Right lung (tissue), 5 donors: ENCODE results near the gene HDAC9. TPM values are rescaled to one million over a fixed set of nuclear protein-coding genes. Genes with fewer than 3 reads are reported as not detected.

Experiments
- DNase-seq, 2 donors: peaks; one replicate each; pipeline ENCODE4 v3.0.0-alpha.2; 2013
- polyA plus RNA-seq, 5 donors: library from polyadenylated mRNA; unstranded; fragments of 120-200 nt; gene quantifications; one replicate each; pipeline versions ENCODE4 v1.2.1 to v1.2.3, GENCODE V29; 2013; ENCODE audit warnings: inconsistent platforms in 1 of 5, low replicate concordance in 1 of 5; ENCODE audit not compliant: insufficient read length in 5 of 5, insufficient read depth in 1 of 5

HDAC9 gene
- polyA plus RNA-seq, 5 donors = 6.5 to 12.3 (median 11.1) TPM

DNA sequence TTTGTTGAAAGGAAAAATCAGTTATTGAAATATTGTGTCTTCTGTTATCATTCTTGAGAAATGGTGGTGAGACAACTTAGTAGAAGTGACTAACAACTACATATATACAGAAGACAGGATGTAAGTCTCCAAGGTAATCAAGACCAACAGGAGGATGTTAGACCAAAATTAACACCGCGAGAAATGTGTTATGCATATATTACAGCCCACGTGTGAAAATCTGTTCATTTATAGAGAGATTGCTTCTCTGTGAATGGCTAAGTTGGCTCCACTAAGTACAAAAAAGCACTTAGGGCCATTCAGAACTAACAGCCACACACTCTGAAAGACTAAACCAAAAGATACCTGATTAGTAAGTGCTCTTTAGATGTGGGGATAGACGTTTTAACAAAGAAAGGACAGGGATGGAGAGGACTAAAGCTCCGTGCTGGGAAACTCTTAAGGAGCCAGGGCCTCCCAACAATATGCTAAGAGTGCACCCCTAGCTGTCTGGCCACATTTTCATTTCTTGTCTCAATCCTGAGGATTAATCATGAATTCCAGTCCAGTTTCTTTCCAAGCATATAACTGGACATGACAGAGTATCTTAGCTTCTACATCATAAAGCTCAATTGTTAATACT is 26.5 kb downstream of the HDAC9 start:
- DNase-seq = no peak

GRCh38 chr7:18524248-18524647 is 28.7 kb downstream of the HDAC9 start:
- DNase-seq = no peak

DNA sequence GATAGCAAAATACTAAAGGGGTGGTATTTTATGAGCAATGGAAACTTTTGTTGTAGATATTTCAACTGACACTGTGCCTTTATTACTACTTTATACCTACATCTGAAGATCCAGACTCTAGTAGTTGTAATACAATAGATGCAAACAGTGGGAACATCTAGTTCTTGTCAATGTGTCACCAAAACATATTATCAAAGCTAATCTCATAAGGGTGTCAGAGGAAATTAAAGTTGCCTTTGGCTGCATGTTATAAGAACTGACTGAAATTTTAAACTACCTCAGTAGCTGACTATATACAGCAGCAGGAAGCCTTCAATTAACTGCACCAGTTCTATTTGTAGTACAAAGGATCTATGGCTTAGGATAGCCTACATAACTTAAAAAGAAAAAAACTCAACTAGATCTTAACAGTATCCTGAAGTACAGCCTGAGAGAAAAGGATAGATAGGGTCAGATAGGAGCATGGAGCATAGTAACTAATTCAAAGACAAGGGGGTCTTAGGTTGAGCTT is 30.9 kb downstream of the HDAC9 start:
- DNase-seq = no peak

DNA sequence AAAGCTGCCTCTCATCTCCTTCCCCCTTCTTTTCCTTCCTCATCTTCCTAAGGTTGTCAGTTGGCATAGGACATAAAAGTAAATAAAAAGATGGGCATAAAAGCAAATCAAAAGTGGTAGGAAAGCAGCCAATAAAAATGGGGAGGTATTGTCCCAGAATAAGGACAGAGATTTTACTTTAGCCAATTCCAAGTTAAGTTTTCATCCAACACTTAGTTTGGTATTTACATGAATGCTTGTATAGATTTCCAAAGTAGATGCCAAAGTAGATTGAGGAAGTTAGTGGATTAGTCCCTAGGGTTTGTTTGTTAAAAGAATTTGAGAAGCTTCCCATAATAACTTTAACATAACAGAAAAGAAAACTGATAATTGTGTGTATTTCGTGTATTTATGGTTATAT is 33.7 kb downstream of the HDAC9 start:
- no peak for DNase-seq

GRCh38 chr7:18530224-18531179 is 35.0 kb downstream of the HDAC9 start:
- no peak for DNase-seq

- DNase-seq = no peak
These were observed 36.0 kb downstream of the HDAC9 start for GRCh38 chr7:18531539-18531938.

DNA sequence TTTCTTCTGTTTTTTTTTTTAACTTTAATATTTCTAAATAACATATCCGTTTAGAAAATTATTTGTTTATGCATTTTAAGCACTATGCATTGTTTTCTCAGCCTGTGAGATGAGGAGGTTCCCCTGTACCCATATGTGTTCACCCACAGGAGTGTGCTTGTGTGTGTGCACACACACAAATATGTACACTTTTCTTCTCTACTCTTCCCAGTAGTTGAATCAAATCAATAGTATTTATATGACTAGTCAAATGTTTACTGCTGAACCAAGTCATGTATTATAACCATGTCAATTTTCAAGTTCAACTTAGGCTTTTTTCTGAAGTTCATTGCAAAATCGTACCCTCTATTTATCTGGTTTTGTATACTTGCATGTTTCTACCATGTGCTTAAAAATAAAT is 37.3 kb downstream of the HDAC9 start:
- no peak for DNase-seq

DNA sequence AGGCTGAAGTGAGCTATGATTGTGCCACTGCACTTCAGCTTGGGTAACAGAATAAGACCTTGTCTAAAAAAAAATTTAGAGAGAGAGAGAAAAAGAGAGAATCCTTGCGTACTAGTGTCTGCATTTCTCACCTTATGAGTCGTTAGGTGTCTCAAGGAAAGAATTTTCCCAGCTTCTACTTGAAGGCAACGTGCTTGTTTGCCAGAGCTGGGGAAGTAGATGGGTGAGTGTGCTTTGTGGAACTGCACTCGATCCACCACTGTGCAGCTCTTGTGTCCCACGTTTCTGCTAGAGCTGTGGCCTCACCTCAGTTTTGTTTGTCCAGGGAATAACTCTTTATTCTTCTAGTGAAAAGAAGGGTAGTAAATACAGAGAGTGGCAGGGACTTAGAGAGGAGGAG is 38.9 kb downstream of the HDAC9 start:
- no peak for DNase-seq

GRCh38 chr7:18535810-18536415 is 40.4 kb downstream of the HDAC9 start:
- no peak for DNase-seq

- DNase-seq = no peak
These were observed 40.9 kb downstream of the HDAC9 start for GRCh38 chr7:18536486-18536885.

DNA sequence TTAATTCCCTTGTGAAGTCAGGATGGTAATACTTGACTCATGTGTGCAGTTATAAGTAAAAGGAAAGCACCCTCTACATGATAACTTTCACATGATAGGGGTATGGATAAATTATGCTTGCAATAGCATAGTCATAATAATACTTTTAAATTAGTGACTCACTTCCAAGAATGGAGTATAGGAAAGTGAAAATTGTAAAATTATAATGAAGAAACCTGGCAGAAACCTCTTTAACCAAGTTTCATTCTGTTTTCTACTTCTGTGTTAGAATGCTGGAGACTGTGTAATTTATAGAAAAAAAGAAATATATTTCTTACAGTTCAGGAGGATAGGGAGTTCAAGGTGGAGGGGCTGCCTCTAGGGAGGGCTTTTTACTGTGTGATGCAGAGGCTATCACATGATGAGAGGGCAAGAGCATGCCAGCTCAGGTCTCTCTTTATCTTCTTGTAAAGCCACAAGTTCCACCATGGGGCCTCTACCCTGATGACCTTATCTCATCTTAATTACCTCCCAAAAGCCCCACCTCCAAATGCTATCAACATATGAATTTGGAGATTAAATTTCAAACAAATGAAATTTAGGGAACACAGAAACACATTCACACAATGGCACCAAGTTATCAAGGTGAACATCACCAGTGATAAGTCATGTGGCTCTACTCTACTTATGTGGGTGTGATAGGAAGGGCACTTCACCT is 43.2 kb downstream of the HDAC9 start:
- no peak for DNase-seq

GRCh38 chr7:18540396-18540795 is 44.8 kb downstream of the HDAC9 start:
- DNase-seq = no peak

DNA sequence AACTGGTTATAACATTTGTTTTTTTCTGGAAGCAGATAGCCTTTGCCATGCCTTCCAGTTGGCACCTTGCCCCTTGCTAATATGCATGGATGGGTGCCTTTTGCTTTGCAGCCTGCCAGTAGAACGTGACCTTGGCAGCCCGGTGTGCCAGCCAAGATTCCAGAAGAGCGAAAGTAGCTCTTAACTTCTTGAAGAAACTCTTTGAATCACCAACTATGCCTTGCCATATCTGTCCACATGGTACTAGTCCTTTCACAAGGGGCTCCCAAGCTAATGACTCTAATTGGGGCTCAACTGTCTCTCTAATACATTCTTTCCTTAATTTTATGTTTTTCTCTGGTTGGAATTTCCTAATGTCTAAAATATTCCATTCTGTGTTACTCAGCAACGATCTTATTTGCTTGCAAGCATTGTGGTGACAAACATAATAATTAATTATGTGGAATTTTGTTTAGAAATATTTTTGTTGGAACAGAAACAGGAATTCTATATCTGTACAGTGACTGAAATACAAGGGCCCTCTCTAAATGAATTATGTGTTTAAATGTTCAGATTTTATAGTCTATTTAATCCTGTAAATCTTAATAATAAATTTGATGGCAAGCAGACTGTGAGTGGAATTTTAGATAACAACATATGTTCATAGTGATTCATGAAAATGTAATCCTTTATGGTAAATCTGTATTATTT is 45.8 kb downstream of the HDAC9 start:
- DNase-seq = peak; percentile 28

DNA sequence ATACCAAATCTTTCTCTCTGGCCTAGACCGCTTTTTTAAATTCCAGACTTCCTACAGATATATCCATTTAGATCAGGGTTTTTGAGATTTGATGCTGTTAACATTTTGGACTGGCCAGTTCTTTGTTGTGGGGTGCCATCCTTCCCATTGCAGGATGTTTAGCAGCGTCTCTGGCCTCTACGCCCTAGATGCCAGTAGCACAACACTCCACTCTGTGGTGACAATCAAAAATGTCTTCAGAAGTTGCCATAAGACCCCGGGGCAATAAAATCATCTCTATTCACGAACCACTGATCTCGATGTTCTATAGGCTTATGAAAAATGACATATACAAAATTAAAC is 46.3 kb downstream of the HDAC9 start:
- DNase-seq = no peak

- no peak for DNase-seq
These were observed 51.0 kb downstream of the HDAC9 start for GRCh38 chr7:18546576-18546975.

DNA sequence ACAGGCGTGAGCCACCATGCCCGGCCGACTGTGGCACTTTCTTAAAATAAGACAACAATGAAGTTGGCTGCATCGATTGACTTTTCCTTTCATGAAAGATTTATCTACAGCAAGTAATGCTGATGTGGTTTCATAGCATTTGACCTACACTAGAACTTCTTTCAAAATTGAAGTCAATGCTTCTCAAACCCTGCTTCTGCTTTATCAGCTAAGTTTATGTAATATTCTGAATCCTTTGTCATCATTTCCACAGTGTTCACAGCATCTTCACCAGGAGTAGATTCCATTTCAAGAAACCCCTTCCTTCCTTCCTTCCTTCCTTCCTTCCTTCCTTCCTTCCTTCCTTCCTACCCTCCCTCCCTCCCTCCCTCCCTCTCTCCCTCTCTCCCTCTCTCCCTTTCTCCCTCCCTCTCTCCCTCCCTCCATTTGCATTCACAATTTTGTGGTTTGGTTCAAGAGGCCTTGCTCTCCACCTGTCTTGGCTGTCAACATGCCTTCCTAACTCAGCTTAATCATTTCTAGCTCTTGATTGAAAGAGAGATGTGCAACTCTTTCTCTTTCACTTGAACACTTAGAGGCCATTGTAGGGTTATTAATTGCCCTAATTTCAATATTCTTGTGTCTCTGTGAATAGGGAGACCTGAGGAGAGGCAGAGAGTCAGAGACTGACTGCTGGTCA is 52.1 kb downstream of the HDAC9 start:
- no peak for DNase-seq

DNA sequence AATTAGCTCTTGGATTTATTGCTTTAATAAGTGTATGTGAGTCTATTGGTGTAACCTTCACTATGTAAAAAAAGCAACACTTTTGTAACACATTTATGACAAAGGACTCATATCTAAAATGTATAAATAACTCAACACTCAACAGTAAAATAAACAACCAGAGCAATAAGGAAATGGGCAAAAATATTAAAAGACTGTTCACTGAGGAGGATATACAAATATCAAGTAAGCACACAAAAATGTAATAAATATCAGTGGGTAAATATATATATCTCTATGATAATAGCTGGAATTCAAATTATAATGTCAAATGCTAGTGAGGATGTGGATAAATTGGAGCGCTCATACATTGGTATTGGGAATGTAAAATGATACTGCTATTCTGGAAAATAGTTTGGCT is 53.0 kb downstream of the HDAC9 start:
- no peak for DNase-seq

DNA sequence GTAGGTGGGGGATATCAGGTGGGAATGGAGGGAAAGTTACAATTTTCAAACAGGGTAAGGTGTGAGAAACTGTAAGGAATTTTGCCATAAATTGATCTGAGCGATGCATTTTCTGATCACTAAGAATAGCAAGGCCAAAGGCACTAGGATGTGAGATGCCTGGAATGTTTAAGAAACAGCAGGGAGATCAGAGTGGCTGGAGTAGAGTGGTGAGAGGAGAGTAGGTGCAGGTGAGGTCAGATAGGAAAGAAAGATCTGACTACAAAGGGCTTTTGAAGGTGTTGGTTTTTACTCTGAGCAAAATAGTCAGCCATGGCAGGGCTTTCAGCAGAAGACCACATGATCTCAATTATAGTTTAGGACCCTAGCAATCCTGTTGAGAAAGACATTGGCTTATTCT is 55.0 kb downstream of the HDAC9 start:
- DNase-seq = no peak

- DNase-seq = no peak
These were observed 56.9 kb downstream of the HDAC9 start for GRCh38 chr7:18552316-18552916.

GRCh38 chr7:18552943-18553604 is 57.5 kb downstream of the HDAC9 start:
- no peak for DNase-seq
